MM.1S (cell line): ENCODE results near the gene TECRL.

Experiments used
- DNase-seq: peaks from one replicate; pipeline ENCODE4 v3.0.0-alpha.2; 2015
- H2AFZ ChIP-seq: fragments of 300-600 bp; sonication (generic); 2 replicates; pipeline ENCODE4 v1.6.0; 2016; ENCODE audit warnings: antibody characterized with exemption, low read length
- H3F3A ChIP-seq: fragments of 300-600 bp; sonication (generic); 2 replicates; pipeline ENCODE4 v1.6.1; 2016; ENCODE audit warnings: mild to moderate bottlenecking, antibody characterized with exemption, low read length, moderate library complexity, mixed read lengths; ENCODE audit not compliant: insufficient read depth
- H3K27ac ChIP-seq: fragments of 300-600 bp; sonication (generic); 2 replicates; pipeline ENCODE4 v1.5.1; 2016; ENCODE audit warnings: mild to moderate bottlenecking, low read length
- H3K27me3 ChIP-seq: fragments of 300-600 bp; sonication (generic); replicated peaks from 2 replicates; pipeline ENCODE4 v1.6.0; 2016; ENCODE audit warnings: low read length; ENCODE audit not compliant: insufficient read depth
- H3K36me3 ChIP-seq: fragments of 300-600 bp; sonication (generic); replicated peaks from 2 replicates; pipeline ENCODE4 v1.6.1; 2016; ENCODE audit warnings: mild to moderate bottlenecking, low read length, mixed read lengths; ENCODE audit not compliant: insufficient read depth
- H3K4me1 ChIP-seq: fragments of 300-600 bp; sonication (generic); 2 replicates; pipeline ENCODE4 v1.6.1; 2016; ENCODE audit warnings: low read length, mixed read lengths
- H3K4me2 ChIP-seq: fragments of 300-600 bp; sonication (generic); 2 replicates; pipeline ENCODE4 v1.6.0; 2016; ENCODE audit warnings: low read depth, low read length
- H3K4me3 ChIP-seq: fragments of 300-600 bp; sonication (generic); 2 replicates; pipeline ENCODE4 v1.5.1; 2016; ENCODE audit warnings: low read length, mixed read lengths
- H3K79me2 ChIP-seq: fragments of 300-600 bp; sonication (generic); 2 replicates; pipeline ENCODE4 v1.6.1; 2016; ENCODE audit warnings: mixed run types, low read length, mixed read lengths
- H3K9ac ChIP-seq: fragments of 300-600 bp; sonication (generic); 2 replicates; pipeline ENCODE4 v1.6.1; 2016; ENCODE audit warnings: low read length, mixed read lengths
- H3K9me2 ChIP-seq: fragments of 300-600 bp; sonication (generic); replicated peaks from 2 replicates; pipeline ENCODE4 v1.6.1; 2016; ENCODE audit warnings: mild to moderate bottlenecking, low read length, mixed read lengths; ENCODE audit not compliant: insufficient read depth
- H3K9me3 ChIP-seq: fragments of 300-600 bp; sonication (generic); replicated peaks from 2 replicates; pipeline ENCODE4 v1.6.1; 2016; ENCODE audit warnings: mild to moderate bottlenecking, low read length, mixed read lengths; ENCODE audit not compliant: insufficient read depth
- H4K20me1 ChIP-seq: fragments of 300-600 bp; sonication (generic); 2 replicates; pipeline ENCODE4 v1.6.1; 2016; ENCODE audit warnings: mild to moderate bottlenecking, low read length, moderate library complexity, mixed read lengths; ENCODE audit not compliant: insufficient read depth
- EZH2 ChIP-seq: fragments of 300-600 bp; sonication (generic); optimal IDR thresholded peaks from 2 replicates; pipeline ENCODE3; 2017; ENCODE audit warnings: low read depth, mild to moderate bottlenecking, antibody characterized with exemption, low read length, mixed read lengths
- EZH2phosphoT487 ChIP-seq: fragments of 300-600 bp; sonication (generic); IDR thresholded peaks from 2 replicates; pipeline ENCODE4 v1.6.1; 2018; ENCODE audit warnings: antibody characterized with exemption, low read length
- TF ChIP-seq, protein P1 (sequence below): fragments of 300-600 bp; sonication (generic); IDR thresholded peaks from 2 replicates; pipeline ENCODE4 v1.5.1; 2016; ENCODE audit warnings: antibody characterized with exemption, low read length, mixed read lengths

TECRL gene

DNA sequence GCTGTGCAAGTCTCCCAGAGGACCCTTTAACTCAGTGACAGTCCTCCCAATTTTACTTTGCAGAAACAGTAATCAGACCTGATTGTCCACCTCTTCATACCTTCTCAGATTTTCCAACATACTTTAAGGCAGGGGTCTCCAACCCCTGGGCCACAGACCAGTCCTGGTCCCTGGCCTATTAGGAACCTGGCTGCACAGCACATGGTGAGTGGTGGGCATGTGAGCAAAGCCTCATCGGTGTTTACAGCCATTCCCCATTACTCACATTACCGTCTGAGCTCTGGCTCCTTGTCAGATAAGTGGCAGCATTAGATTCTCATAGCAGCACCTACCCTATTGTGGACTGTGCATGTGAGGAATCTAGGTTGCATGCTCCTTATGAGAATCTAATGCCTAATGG lies 74.3 kb downstream of the TECRL start:
- H3K27me3 ChIP-seq: no peaks in the 10 kb centered on the region
- H3K9me3 ChIP-seq: no peaks in the 10 kb centered on the region
- H4K20me1 ChIP-seq: no peaks in the 10 kb centered on the region
- no peaks in the 10 kb centered on the region for H3F3A ChIP-seq
- H3K9ac ChIP-seq: no peak overlapping the region
- TF ChIP-seq EZH2phosphoT487: no peak
- TF ChIP-seq EZH2: no peak
- TF ChIP-seq, protein P1, sequence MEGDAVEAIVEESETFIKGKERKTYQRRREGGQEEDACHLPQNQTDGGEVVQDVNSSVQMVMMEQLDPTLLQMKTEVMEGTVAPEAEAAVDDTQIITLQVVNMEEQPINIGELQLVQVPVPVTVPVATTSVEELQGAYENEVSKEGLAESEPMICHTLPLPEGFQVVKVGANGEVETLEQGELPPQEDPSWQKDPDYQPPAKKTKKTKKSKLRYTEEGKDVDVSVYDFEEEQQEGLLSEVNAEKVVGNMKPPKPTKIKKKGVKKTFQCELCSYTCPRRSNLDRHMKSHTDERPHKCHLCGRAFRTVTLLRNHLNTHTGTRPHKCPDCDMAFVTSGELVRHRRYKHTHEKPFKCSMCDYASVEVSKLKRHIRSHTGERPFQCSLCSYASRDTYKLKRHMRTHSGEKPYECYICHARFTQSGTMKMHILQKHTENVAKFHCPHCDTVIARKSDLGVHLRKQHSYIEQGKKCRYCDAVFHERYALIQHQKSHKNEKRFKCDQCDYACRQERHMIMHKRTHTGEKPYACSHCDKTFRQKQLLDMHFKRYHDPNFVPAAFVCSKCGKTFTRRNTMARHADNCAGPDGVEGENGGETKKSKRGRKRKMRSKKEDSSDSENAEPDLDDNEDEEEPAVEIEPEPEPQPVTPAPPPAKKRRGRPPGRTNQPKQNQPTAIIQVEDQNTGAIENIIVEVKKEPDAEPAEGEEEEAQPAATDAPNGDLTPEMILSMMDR: no peak
- H3K79me2 ChIP-seq: no peaks in the 10 kb centered on the region
- H3K4me2 ChIP-seq: no peak overlapping the region
- no peaks in the 10 kb centered on the region for H3K4me1 ChIP-seq
- no peaks in the 10 kb centered on the region for H3K36me3 ChIP-seq
- no peak overlapping the region for H2AFZ ChIP-seq
- DNase-seq: no peak
- H3K4me3 ChIP-seq: no peak overlapping the region
- no peaks in the 10 kb centered on the region for H3K9me2 ChIP-seq
- H3K27ac ChIP-seq: no peak overlapping the region

DNA sequence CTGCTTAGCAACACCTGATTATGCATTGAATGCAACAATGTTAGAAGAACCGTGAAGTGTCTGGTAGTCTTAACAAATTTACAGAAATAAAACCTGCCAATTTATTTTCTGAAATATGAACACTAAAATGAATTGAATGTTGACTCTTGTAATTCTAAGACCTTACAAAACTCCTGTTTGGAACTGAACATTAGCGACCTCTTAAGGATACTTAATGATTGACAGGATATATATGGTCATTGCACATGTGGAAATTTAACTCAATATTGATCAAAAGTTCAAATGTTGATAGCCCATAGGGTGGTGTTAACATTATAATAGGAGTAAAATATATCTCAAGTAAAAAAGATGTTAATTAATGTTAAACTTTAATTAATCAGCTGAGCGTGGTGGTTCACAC lies 79.1 kb downstream of the TECRL start:
- Histone ChIP-seq H3F3A (no peaks in the 10 kb centered on the region), H3K27me3 (no peaks in the 10 kb centered on the region), H3K4me3 (no peak overlapping the region), H3K9me3 (no peaks in the 10 kb centered on the region), H4K20me1 (no peaks in the 10 kb centered on the region), H3K79me2 (no peaks in the 10 kb centered on the region), H3K9me2 (no peaks in the 10 kb centered on the region), H3K9ac (no peak overlapping the region), H2AFZ (no peak overlapping the region), H3K4me1 (no peaks in the 10 kb centered on the region), H3K27ac (no peak overlapping the region), H3K36me3 (no peaks in the 10 kb centered on the region), H3K4me2 (no peak overlapping the region)
- peak; percentile 12 for DNase-seq
- no peak for TF ChIP-seq EZH2
- TF ChIP-seq, protein P1: peak; percentile 20

DNA sequence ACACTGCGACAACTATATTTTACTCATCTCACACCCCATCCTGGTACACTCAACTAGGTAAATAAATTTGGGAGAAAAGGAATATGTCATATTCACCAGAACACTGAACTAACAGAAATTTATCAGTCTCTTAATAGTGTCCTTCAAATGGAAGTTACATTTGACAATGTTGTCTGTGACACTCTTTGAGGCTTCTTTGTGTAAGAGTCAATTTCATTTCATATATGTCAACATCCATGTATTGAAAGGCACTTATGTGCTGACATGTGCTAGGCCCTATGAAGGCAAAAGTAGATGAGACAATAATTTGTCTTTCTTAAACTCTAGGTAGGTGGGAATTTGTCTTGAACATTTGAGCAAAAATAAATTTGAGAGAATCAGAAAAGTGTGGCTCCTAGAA lies 82.0 kb downstream of the TECRL start:
- TF ChIP-seq, protein P1: no peak
- TF ChIP-seq EZH2phosphoT487 (no peak), EZH2 (no peak)
- Histone ChIP-seq H3K27me3 (no peaks in the 10 kb centered on the region), H2AFZ (no peak overlapping the region), H4K20me1 (no peaks in the 10 kb centered on the region), H3K9ac (no peak overlapping the region), H3K27ac (no peak overlapping the region), H3K4me3 (no peak overlapping the region), H3K9me2 (no peaks in the 10 kb centered on the region), H3K36me3 (no peaks in the 10 kb centered on the region), H3K4me2 (no peak overlapping the region), H3F3A (no peaks in the 10 kb centered on the region), H3K9me3 (no peaks in the 10 kb centered on the region), H3K79me2 (no peaks in the 10 kb centered on the region), H3K4me1 (no peaks in the 10 kb centered on the region)
- no peak for DNase-seq
